GM18511 (cell line): ENCODE results near the gene MTTP.

Experiments
- ATAC-seq: cut with Tn5 transposase; IDR thresholded peaks from one replicate; pipeline ENCODE4 v1.9.1; 2021; ENCODE audit warnings: mild to moderate bottlenecking, moderate library complexity; ENCODE audit not compliant: unreplicated experiment

Gene MTTP

DNA sequence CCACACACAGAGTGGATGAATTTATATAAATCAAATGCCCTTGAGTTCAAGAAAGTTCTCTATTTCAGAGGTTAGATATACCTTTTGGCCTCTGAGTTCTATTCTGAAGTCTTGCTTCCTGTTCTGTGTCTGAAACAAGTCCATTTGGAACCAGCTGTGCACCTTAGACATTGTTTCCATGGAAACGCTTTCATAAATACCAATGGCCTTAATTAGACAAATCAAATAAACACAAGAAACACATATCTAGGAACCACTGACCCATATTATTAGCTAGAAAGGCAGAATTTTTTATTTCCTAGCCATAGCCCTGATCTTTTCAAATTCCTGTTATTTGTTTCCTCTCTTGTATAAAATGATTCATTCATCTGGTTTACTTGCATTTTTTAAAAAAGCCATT lies 91.4 kb downstream of the MTTP start:
- ATAC-seq = no peak

- ATAC-seq = no peak
Measured at GRCh38 chr4:99668472-99668871, 93.8 kb downstream of the MTTP start.

DNA sequence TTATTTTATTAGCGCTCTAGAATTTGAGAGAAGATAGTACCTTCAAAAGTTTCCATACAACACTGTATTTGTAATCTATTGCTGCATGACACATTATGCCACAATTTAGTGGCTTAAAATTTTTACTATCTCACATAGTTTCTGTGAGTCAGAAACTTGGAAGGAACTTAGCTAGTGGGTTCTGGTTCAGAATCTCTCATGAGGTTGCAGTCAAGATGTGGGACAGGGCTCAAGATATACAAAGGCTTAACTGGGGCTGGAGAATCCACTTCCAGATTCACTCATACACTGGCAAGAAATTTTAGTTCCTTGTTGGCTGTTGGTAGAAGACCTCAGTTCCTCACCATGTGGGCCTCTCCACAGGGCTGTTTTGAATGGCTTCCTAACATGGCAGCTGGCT lies 94.5 kb downstream of the MTTP start:
- ATAC-seq = no peak

DNA sequence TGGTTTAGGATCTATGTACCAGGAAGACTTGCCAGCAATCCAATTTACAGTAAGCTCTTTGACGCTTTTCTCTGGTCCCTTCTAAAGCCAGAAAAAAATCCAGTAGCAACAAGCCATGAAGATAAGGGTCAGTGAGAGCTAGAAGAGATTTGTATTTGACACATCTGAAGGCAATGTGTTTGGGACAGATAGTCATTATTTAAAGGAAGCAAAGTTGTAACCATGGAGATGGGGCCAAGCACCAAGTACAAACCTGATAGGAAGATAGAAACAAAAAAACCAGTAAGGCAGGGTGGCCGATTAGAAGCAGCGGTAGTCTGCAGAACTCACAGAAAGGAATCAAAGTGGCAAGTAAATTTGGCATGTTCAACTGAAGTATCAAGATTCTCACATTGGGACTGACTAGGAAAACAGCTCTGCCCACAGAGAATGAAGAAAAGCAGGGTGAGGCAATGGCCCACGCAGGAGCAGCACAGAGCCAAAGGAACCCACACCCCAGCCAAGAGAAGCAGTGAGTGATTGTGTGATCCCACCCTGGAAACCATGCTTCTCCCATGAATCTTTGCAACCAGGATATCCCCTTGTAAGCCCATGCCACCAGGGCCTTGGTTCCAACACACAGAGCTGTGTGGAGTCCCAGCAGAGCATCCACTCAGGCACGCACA lies 95.9 kb downstream of the MTTP start:
- no peak for ATAC-seq
